Measurements from ENCODE around the gene TMEM130.

The TMEM130 gene

GRCh38 chr7:98869597-98870120 lies at the start of gene TMEM130:
Gene TMEM130, minus strand, starts transcription at chr7:98870014. Its CDS starts 153 bp downstream, at chr7:98869861.
- DNase-seq, result no peak

- DNase-seq, result no peak
Observed at GRCh38 chr7:98917331-98917730, 47.5 kb upstream of the TMEM130 start.

- no peak for DNase-seq
Observed at GRCh38 chr7:98913612-98914011, 43.8 kb upstream of the TMEM130 start.

- DNase-seq, result no peak
Observed at GRCh38 chr7:98913026-98913425, 43.2 kb upstream of the TMEM130 start.

- no peak for DNase-seq
Observed at GRCh38 chr7:98911916-98912315, 42.1 kb upstream of the TMEM130 start.

- DNase-seq, result no peak
Observed at GRCh38 chr7:98910427-98910826, 40.6 kb upstream of the TMEM130 start.

GRCh38 chr7:98909487-98909886 lies 39.7 kb upstream of the TMEM130 start:
- no peak for DNase-seq

GRCh38 chr7:98908585-98908984 lies 38.8 kb upstream of the TMEM130 start:
- no peak for DNase-seq

GRCh38 chr7:98907570-98907969 lies 37.8 kb upstream of the TMEM130 start:
- DNase-seq, result no peak

- no peak for DNase-seq
Observed at GRCh38 chr7:98903246-98903645, 33.4 kb upstream of the TMEM130 start.

- DNase-seq, result no peak
Observed at GRCh38 chr7:98902523-98902922, 32.7 kb upstream of the TMEM130 start.

GRCh38 chr7:98900815-98901214 lies 31.0 kb upstream of the TMEM130 start:
- DNase-seq, result no peak

- no peak for DNase-seq
Observed at GRCh38 chr7:98899816-98900215, 30.0 kb upstream of the TMEM130 start.

- no peak for DNase-seq
Observed at GRCh38 chr7:98892609-98893008, 22.8 kb upstream of the TMEM130 start.

- DNase-seq, result no peak
Observed at GRCh38 chr7:98887038-98887437, 17.2 kb upstream of the TMEM130 start.

- no peak for DNase-seq
Observed at GRCh38 chr7:98884416-98884815, 14.6 kb upstream of the TMEM130 start.

GRCh38 chr7:98881561-98882315 lies 11.9 kb upstream of the TMEM130 start:
- DNase-seq, result no peak

GRCh38 chr7:98880485-98880884 lies 10.7 kb upstream of the TMEM130 start:
- DNase-seq, result no peak

- no peak for DNase-seq
Observed at GRCh38 chr7:98879979-98880315, 10.1 kb upstream of the TMEM130 start.

- peak; percentile 63 for DNase-seq
Observed at GRCh38 chr7:98879198-98879978, 9.6 kb upstream of the TMEM130 start.

- DNase-seq, result peak; percentile 85
Observed at GRCh38 chr7:98878365-98879197, 8.8 kb upstream of the TMEM130 start, which contains the start of gene TRRAP. Gene TRRAP, plus strand, starts transcription at chr7:98878532. Its CDS starts 2,619 bp downstream, at chr7:98881151.

GRCh38 chr7:98877692-98878364 lies 8.0 kb upstream of the TMEM130 start:
- DNase-seq, result no peak

- DNase-seq, result no peak
Observed at GRCh38 chr7:98877146-98877545, 7.3 kb upstream of the TMEM130 start.

Measured in activated T-cell treated with anti-CD3 and anti-CD28 coated beads, Interleukin-2, amount 50 U/mL, for 1 hour (primary cell).